ENCODE results near the gene BCAN.

- TF ChIP-seq EZH2 (IDR thresholded peaks at IDR 0.05; ENCODE audit: borderline replicate concordance, low read length), result no peak
- TF ChIP-seq, protein P1, sequence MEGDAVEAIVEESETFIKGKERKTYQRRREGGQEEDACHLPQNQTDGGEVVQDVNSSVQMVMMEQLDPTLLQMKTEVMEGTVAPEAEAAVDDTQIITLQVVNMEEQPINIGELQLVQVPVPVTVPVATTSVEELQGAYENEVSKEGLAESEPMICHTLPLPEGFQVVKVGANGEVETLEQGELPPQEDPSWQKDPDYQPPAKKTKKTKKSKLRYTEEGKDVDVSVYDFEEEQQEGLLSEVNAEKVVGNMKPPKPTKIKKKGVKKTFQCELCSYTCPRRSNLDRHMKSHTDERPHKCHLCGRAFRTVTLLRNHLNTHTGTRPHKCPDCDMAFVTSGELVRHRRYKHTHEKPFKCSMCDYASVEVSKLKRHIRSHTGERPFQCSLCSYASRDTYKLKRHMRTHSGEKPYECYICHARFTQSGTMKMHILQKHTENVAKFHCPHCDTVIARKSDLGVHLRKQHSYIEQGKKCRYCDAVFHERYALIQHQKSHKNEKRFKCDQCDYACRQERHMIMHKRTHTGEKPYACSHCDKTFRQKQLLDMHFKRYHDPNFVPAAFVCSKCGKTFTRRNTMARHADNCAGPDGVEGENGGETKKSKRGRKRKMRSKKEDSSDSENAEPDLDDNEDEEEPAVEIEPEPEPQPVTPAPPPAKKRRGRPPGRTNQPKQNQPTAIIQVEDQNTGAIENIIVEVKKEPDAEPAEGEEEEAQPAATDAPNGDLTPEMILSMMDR (conservative IDR thresholded peaks at IDR 0.05 in 1 of 2, IDR thresholded peaks at IDR 0.05 in 1 of 2; ENCODE audit: extremely low read depth in 1 of 2, insufficient read depth in 1 of 2, low read depth in 1 of 2, low read length in 2 of 2), result no peak
These were observed 4.9 kb downstream of the BCAN start for GRCh38 chr1:156646738-156647211.
